Measurements from ENCODE around the gene CLDN14. TPM values are rescaled to one million over a fixed set of nuclear protein-coding genes. Genes with fewer than 3 reads are reported as not detected.

CLDN14 gene
- total RNA-seq, 3 donors from 2014 or later: 0.63 TPM; not detected in 2

DNA sequence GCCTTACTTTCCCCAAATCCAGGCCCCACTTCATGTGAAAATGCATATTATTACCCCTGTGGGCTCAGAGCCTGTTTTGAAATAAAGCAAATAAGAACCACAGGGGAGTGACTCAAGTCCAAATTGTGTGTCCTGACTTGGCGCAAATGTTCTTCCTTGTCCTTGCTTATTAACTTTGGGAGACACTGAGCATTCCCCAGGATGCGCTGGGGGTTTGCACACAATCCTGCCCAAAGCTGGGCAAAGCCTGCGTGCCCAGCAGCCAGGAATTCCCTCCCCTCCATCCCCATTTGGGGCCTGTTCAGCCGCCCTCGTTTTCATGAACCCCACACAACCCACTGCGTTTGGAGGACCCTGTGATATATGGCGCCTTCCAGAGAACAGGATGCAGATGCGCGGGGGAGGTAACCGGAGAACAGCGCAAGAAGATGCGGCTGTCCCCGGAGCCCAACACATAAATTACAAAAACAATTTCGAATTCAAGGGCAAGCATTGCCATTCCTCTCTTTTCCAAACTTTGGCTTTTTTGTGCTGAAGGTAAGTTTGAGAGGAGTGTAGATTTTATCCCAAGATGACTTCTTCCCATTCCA lies 42.4 kb upstream of the CLDN14 start:
- Histone ChIP-seq H3K9me3 (no peaks in the 10 kb centered on the region), H3K36me3 (ENCODE audit: low read depth) (no peaks in the 10 kb centered on the region), H3K4me3 (no peak overlapping the region), H3K4me1 (ENCODE audit: low read depth) (no peaks in the 10 kb centered on the region)
- ATAC-seq (no peak), DNase-seq (no peak)
- TF ChIP-seq CTCF (IDR thresholded peaks at IDR 0.05): no peak
- intact Hi-C loops (cut with DNase I, micrococcal nuclease): no loop called here

- no peak for TF ChIP-seq CTCF (IDR thresholded peaks at IDR 0.05)
- intact Hi-C loops (cut with DNase I, micrococcal nuclease): no loop called here
- no peaks in the 10 kb centered on the region for H3K9me3 ChIP-seq
- no peak overlapping the region for H3K4me3 ChIP-seq
- no peak for DNase-seq
- no peaks in the 10 kb centered on the region for H3K36me3 ChIP-seq (ENCODE audit: low read depth)
- no peak for ATAC-seq
- H3K4me1 ChIP-seq (ENCODE audit: low read depth): no peaks in the 10 kb centered on the region
Observed at GRCh38 chr21:36518883-36519492, 39.1 kb upstream of the CLDN14 start.

- no peak for TF ChIP-seq CTCF (IDR thresholded peaks at IDR 0.05)
- Histone ChIP-seq H3K4me1 (ENCODE audit: low read depth) (no peaks in the 10 kb centered on the region), H3K4me3 (no peak overlapping the region), H3K9me3 (no peaks in the 10 kb centered on the region), H3K36me3 (ENCODE audit: low read depth) (no peaks in the 10 kb centered on the region)
- ATAC-seq (no peak), DNase-seq (no peak)
- intact Hi-C loops (cut with DNase I, micrococcal nuclease): no loop called here
Observed at GRCh38 chr21:36517366-36518075, 37.6 kb upstream of the CLDN14 start.

GRCh38 chr21:36516281-36516680 lies 36.4 kb upstream of the CLDN14 start:
- no peak overlapping the region for H3K4me3 ChIP-seq
- no peaks in the 10 kb centered on the region for H3K9me3 ChIP-seq
- ATAC-seq: no peak
- H3K4me1 ChIP-seq (ENCODE audit: low read depth): no peaks in the 10 kb centered on the region
- no peak for TF ChIP-seq CTCF (IDR thresholded peaks at IDR 0.05)
- no peaks in the 10 kb centered on the region for H3K36me3 ChIP-seq (ENCODE audit: low read depth)
- intact Hi-C loops (cut with DNase I, micrococcal nuclease): no loop called here
- DNase-seq: no peak

GRCh38 chr21:36513430-36513829 lies 33.5 kb upstream of the CLDN14 start:
- intact Hi-C loops (cut with DNase I, micrococcal nuclease): no loop called here
- no peak for TF ChIP-seq CTCF (IDR thresholded peaks at IDR 0.05)
- Histone ChIP-seq H3K4me3 (no peak overlapping the region), H3K36me3 (ENCODE audit: low read depth) (no peaks in the 10 kb centered on the region), H3K9me3 (no peaks in the 10 kb centered on the region), H3K4me1 (ENCODE audit: low read depth) (no peaks in the 10 kb centered on the region)
- ATAC-seq: no peak
- DNase-seq: no peak

All from mucosa of descending colon (tissue), 3 donors.